Neural crest cell (in vitro differentiated cells): Measurements from ENCODE around the gene ITGAE. TPM values are rescaled to one million over a fixed set of nuclear protein-coding genes. Genes with fewer than 3 reads are reported as not detected.

Experiments used
- DNase-seq: peaks from one replicate; pipeline ENCODE4 v3.0.0; 2021; ENCODE audit warnings: low read depth, mixed read lengths, low spot score
- H3K27ac Mint-ChIP-seq: one replicate; pipeline ENCODE4 v1.8.0; 2021; ENCODE audit warnings: mild to moderate bottlenecking, mixed read lengths; ENCODE audit not compliant: unreplicated experiment
- H3K27me3 Mint-ChIP-seq: 2 replicates; pipeline ENCODE4 v1.8.0; 2021; ENCODE audit warnings: low read depth, mild to moderate bottlenecking, mixed read lengths
- H3K36me3 Mint-ChIP-seq: 2 replicates; pipeline ENCODE4 v1.8.0; 2021; ENCODE audit warnings: low read depth, mild to moderate bottlenecking, mixed read lengths
- H3K4me1 Mint-ChIP-seq: 2 replicates; pipeline ENCODE4 v1.8.0; 2021; ENCODE audit warnings: mixed read lengths
- H3K4me3 Mint-ChIP-seq: one replicate; pipeline ENCODE4 v1.8.0; 2021; ENCODE audit warnings: mild to moderate bottlenecking, mixed read lengths
- H3K9me3 Mint-ChIP-seq: 2 replicates; pipeline ENCODE4 v1.8.0; 2021; ENCODE audit warnings: mixed read lengths
- CTCF ChIP-seq: fragments of 200-600 bp; sonication (generic); conservative IDR thresholded peaks from 2 replicates; pipeline ENCODE4 v1.5.0; 2021; ENCODE audit warnings: antibody characterized with exemption, mild to moderate bottlenecking
- total RNA-seq: library from RNA; stranded (reverse); gene quantifications from 2 replicates; pipeline ENCODE4 v1.2.1, GENCODE V29; 2021

ITGAE gene
- total RNA-seq, 1 donor from 2014 or later, result 43.1 TPM

- H3K27ac Mint-ChIP-seq, result no peak overlapping the region
Observed at GRCh38 chr17:3826191-3826590, 25.2 kb upstream of the ITGAE start.

GRCh38 chr17:3821101-3821500 lies 20.1 kb upstream of the ITGAE start:
- DNase-seq, result no peak
- Mint-ChIP-seq H3K4me3 (no peak overlapping the region), H3K27ac (no peak overlapping the region), H3K27me3 (no peaks in the 10 kb centered on the region), H3K9me3 (no peaks in the 10 kb centered on the region), H3K36me3 (peaks cover 12% of the 10 kb centered on the region), H3K4me1 (no peaks in the 10 kb centered on the region)
- no peak for TF ChIP-seq CTCF

More at GRCh38 chr17:3826191-3826590, 25.2 kb upstream of the ITGAE start:
- no peaks in the 10 kb centered on the region for H3K4me1 Mint-ChIP-seq
- no peaks in the 10 kb centered on the region for H3K27me3 Mint-ChIP-seq
- no peaks in the 10 kb centered on the region for H3K9me3 Mint-ChIP-seq
- no peak for TF ChIP-seq CTCF
- no peak for DNase-seq
- H3K36me3 Mint-ChIP-seq, result peaks cover 5% of the 10 kb centered on the region
- no peak overlapping the region for H3K4me3 Mint-ChIP-seq

- Mint-ChIP-seq H3K4me1 (no peaks in the 10 kb centered on the region), H3K27ac (no peak overlapping the region), H3K9me3 (no peaks in the 10 kb centered on the region), H3K4me3 (no peak overlapping the region), H3K36me3 (peaks cover 15% of the 10 kb centered on the region), H3K27me3 (no peaks in the 10 kb centered on the region)
- TF ChIP-seq CTCF, result no peak
- DNase-seq, result no peak
Observed at GRCh38 chr17:3818786-3819185, 17.8 kb upstream of the ITGAE start.

- TF ChIP-seq CTCF, result no peak
- Mint-ChIP-seq H3K27ac (no peak overlapping the region), H3K27me3 (no peaks in the 10 kb centered on the region), H3K4me3 (no peak overlapping the region), H3K36me3 (peaks cover 15% of the 10 kb centered on the region), H3K4me1 (no peaks in the 10 kb centered on the region), H3K9me3 (no peaks in the 10 kb centered on the region)
- DNase-seq, result no peak
Observed at GRCh38 chr17:3817851-3818605, 17.0 kb upstream of the ITGAE start.

GRCh38 chr17:3815925-3816324 lies 14.9 kb upstream of the ITGAE start:
- Mint-ChIP-seq H3K4me3 (no peak overlapping the region), H3K36me3 (peaks cover 11% of the 10 kb centered on the region), H3K9me3 (no peaks in the 10 kb centered on the region), H3K4me1 (no peaks in the 10 kb centered on the region), H3K27ac (no peak overlapping the region), H3K27me3 (no peaks in the 10 kb centered on the region)
- TF ChIP-seq CTCF, result no peak
- no peak for DNase-seq
